ENCODE measurements around the gene PUS10.
"Not testable (repeated sequence)": the region's sequence is repeated elsewhere in the genome, so short reads cannot be mapped to it uniquely, and the experiment has no call there.

Gene PUS10

GRCh38 chr2:60932954-60933353 lies 85.1 kb downstream of the PUS10 start:
- in situ Hi-C loops (cut with HindIII; ENCODE audit: low pct_unique_long_range_greater_than_20kb, low sequenced_read_pairs) = no loop called here
- no peak for DNase-seq (ENCODE audit: low read depth in 1 of 2, low spot score in 1 of 2)

GRCh38 chr2:60932061-60932460 lies 86.0 kb downstream of the PUS10 start:
- DNase-seq (ENCODE audit: low read depth in 1 of 2, low spot score in 1 of 2); in situ Hi-C loops (cut with HindIII; ENCODE audit: low pct_unique_long_range_greater_than_20kb, low sequenced_read_pairs): not testable (repeated sequence)

More at GRCh38 chr2:60932954-60933353, 85.1 kb downstream of the PUS10 start:
- no peak for TF ChIP-seq JUND (IDR thresholded peaks at IDR 0.05; ENCODE audit: low read depth)

DNA sequence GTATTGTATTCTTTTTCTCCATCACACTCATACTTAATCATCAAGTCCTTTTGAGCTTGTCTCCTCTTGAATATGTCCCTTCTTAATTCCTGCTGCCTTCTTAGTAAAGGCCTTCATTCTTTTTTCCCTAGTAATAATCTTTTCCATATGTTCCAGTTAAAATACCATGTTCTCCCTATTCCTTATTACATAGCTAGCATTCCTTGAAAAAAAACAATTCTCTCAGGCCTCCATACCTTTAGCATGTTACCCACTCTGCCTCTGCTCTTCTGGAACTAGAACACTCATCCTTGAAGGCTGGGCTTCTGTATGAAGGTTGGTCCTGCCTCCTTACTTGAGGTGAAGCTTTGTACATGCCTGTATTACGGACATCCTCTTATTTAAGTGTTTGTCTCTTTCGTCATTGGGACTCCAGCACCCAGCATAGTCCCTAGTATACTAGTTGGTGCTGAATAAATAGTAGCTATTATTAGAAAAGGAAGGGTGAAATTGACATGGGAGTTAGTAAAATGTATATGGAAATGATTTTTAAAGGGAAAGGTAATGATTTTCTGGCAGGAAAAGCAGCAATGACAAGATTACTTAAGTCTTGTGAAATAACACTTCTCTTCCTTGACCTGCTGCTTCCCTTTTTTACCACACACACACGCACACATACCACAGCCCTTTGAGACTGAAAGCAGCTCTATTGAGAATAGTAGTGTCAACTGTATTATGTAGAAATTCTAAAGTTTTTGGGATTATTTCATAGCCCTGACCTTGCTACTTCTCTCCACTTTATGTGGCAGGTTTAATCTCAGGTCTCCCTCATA lies 91.1 kb downstream of the PUS10 start:
- no peak for TF ChIP-seq JUND (IDR thresholded peaks at IDR 0.05; ENCODE audit: low read depth)

GRCh38 chr2:60925994-60926740 lies 91.9 kb downstream of the PUS10 start:
- TF ChIP-seq JUND (IDR thresholded peaks at IDR 0.05; ENCODE audit: low read depth) = no peak
- DNase-seq (ENCODE audit: low read depth in 1 of 2, low spot score in 1 of 2) = peak; percentile 13 to 39
- in situ Hi-C loops (cut with HindIII; ENCODE audit: low pct_unique_long_range_greater_than_20kb, low sequenced_read_pairs) = no loop called here

More for the DNA sequence above, 91.1 kb downstream of the PUS10 start:
- no peak for DNase-seq (ENCODE audit: low read depth in 1 of 2, low spot score in 1 of 2)
- in situ Hi-C loops (cut with HindIII; ENCODE audit: low pct_unique_long_range_greater_than_20kb, low sequenced_read_pairs) = no loop called here

DNA sequence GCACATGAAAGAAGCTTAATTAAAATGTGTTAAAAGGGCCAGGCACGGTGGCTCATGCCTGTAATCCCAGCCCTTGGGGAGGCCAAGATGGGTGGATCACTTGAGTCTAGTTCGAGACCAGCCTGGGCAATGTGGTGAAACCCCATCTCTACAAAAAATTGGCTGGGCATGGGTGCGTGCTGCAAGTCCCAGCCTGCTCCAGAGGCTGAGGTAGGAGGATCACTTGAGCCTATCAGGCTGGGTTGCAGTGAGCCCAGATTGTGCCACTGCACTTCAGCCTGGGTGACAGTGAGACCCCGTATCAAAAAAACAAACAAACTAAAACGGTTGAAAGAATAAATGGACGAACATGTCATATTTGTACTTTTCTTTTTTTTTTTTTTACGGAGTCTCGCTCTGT lies 110.7 kb downstream of the PUS10 start:
- DNase-seq (ENCODE audit: low read depth in 1 of 2, low spot score in 1 of 2) = no peak
- in situ Hi-C loops (cut with HindIII; ENCODE audit: low pct_unique_long_range_greater_than_20kb, low sequenced_read_pairs) = no loop called here
- TF ChIP-seq JUND (IDR thresholded peaks at IDR 0.05; ENCODE audit: low read depth) = no peak

DNA sequence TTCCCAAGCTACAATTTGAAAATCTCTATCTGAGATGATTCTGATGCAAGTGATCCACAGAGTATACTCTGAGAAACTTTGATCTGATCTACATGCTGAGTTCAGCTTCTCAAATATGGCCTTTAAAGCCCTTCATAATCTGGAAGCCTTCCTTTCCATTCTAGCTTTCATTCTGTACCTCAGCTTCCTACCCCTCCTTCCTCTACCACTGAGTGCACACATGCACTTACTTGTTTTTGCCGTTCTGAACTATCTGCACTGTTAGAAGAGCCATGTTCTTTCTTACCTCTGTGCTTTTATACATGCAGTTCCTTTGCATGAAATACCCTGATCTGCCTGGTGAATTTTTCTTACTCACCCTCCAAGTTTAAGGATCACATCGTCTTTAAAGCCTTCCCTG lies 111.7 kb downstream of the PUS10 start:
- TF ChIP-seq JUND (IDR thresholded peaks at IDR 0.05; ENCODE audit: low read depth) = no peak
- in situ Hi-C loops (cut with HindIII; ENCODE audit: low pct_unique_long_range_greater_than_20kb, low sequenced_read_pairs) = no loop called here
- no peak for DNase-seq (ENCODE audit: low read depth in 1 of 2, low spot score in 1 of 2)

GRCh38 chr2:60905867-60906266 lies 112.2 kb downstream of the PUS10 start:
- in situ Hi-C loops (cut with HindIII; ENCODE audit: low pct_unique_long_range_greater_than_20kb, low sequenced_read_pairs); DNase-seq (ENCODE audit: low read depth in 1 of 2, low spot score in 1 of 2): not testable (repeated sequence)

DNA sequence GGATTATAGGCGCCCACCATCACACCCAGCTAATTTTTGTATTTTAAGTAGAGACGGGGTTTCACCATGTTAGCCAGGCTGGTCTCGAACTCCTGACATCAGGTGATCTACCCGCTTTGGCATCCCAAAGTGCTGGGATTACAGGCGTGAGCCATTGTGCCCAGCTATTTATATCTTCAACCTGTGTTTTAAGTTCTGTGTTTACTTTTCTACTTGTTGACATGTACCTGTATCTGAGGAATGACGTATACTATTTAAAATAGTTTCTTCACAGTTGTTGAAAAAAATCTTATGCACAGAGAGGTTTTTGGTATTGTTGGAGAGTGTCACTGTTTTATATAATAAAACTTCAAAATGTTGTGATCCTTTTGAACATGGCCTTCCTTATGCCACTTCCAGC lies 116.8 kb downstream of the PUS10 start:
- DNase-seq (ENCODE audit: low read depth in 1 of 2, low spot score in 1 of 2); in situ Hi-C loops (cut with HindIII; ENCODE audit: low pct_unique_long_range_greater_than_20kb, low sequenced_read_pairs): not testable (repeated sequence)

- no peak for TF ChIP-seq JUND (IDR thresholded peaks at IDR 0.05; ENCODE audit: low read depth)
Observed at GRCh38 chr2:60899892-60900249, 118.2 kb downstream of the PUS10 start.

GRCh38 chr2:60899230-60899891 lies 118.7 kb downstream of the PUS10 start:
- no peak for DNase-seq (ENCODE audit: low read depth in 1 of 2, low spot score in 1 of 2)
- in situ Hi-C loops (cut with HindIII; ENCODE audit: low pct_unique_long_range_greater_than_20kb, low sequenced_read_pairs) = no loop called here
- TF ChIP-seq JUND (IDR thresholded peaks at IDR 0.05; ENCODE audit: low read depth) = no peak

More at GRCh38 chr2:60899892-60900249, 118.2 kb downstream of the PUS10 start:
- in situ Hi-C loops (cut with HindIII; ENCODE audit: low pct_unique_long_range_greater_than_20kb, low sequenced_read_pairs) = no loop called here
- no peak for DNase-seq (ENCODE audit: low read depth in 1 of 2, low spot score in 1 of 2)

DNA sequence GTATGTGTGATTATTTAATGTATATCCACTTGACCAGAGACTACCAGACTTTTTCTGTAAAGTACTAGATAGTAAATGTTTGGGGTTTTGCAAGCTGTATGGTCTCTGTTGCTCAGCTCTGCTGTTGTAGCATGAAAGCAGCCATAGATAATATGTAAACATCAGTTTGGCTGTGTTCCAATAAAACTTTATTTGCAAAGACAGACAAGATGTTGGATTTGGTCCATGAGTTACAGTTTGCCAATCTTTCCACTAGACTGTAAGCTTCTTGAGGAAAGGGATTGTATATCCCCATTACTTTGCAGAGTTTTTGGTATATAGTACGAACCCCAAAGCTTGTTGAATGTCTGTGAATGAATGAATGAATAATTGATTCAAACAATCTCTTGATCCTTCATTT lies 119.5 kb downstream of the PUS10 start:
- no peak for DNase-seq (ENCODE audit: low read depth in 1 of 2, low spot score in 1 of 2)
- in situ Hi-C loops (cut with HindIII; ENCODE audit: low pct_unique_long_range_greater_than_20kb, low sequenced_read_pairs) = no loop called here
- TF ChIP-seq JUND (IDR thresholded peaks at IDR 0.05; ENCODE audit: low read depth) = no peak
